Ovary (tissue), 3 donors: ENCODE results near the gene PPP2R2C.

Experiments
- EP300 ChIP-seq: sonication (generic); formaldehyde crosslinking; IDR thresholded peaks from one replicate; pipeline ENCODE4 v1.6.1; 2017; ENCODE audit warnings: antibody characterized with exemption
- POLR2A ChIP-seq: fragments of 450-650 bp; IDR thresholded peaks from one replicate; pipeline ENCODE4 v1.6.1; 2017; ENCODE audit warnings: antibody characterized with exemption, mild to moderate bottlenecking, moderate library complexity
- TF ChIP-seq, protein P1 (sequence below), 3 donors: fragments of 450-650 bp in 2 of 3; fragments of 200-600 bp in 1 of 3; IDR thresholded peaks; one replicate each; pipeline versions ENCODE4 v1.5.1 to v1.8.0; 2016 to 2022; ENCODE audit warnings: antibody characterized with exemption in 3 of 3, mild to moderate bottlenecking in 1 of 3
- donor health status: DM: no; HTN: no; CAD: no.

DNA sequence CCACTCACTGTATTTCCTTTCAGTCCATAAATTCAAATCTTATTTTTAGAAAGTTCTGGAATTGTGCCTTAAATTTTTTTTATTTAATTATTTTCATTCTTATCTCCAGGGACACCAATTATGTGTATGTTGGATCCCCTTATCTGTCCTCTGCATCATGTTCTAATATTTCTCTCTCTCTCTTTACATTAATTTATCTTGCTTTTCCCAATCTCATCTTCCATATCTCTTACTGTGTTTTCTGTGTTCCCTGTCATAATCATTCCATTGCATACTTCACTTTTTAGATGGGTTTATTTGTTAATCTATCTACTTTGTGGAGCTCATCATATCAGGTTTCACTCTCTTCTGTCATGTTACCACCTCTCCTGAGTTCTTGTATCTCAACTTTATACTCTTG lies 37.4 kb downstream of the PPP2R2C start:
- TF ChIP-seq, protein P1, sequence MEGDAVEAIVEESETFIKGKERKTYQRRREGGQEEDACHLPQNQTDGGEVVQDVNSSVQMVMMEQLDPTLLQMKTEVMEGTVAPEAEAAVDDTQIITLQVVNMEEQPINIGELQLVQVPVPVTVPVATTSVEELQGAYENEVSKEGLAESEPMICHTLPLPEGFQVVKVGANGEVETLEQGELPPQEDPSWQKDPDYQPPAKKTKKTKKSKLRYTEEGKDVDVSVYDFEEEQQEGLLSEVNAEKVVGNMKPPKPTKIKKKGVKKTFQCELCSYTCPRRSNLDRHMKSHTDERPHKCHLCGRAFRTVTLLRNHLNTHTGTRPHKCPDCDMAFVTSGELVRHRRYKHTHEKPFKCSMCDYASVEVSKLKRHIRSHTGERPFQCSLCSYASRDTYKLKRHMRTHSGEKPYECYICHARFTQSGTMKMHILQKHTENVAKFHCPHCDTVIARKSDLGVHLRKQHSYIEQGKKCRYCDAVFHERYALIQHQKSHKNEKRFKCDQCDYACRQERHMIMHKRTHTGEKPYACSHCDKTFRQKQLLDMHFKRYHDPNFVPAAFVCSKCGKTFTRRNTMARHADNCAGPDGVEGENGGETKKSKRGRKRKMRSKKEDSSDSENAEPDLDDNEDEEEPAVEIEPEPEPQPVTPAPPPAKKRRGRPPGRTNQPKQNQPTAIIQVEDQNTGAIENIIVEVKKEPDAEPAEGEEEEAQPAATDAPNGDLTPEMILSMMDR (IDR thresholded peaks at IDR 0.05) = no peak
- TF ChIP-seq POLR2A (no peak), EP300 (no peak)
